Coronary artery (tissue), 2 donors: ENCODE data around the gene FXYD3.

Experiments
- DNase-seq: peaks from one replicate; pipeline ENCODE4 v3.0.0-alpha.2; 2017; ENCODE audit warnings: low spot score
- H3K27ac ChIP-seq, 2 donors: fragments of 200-600 bp; sonication (generic); one replicate each; pipeline ENCODE4 v1.5.1; 2016 to 2019
- H3K4me3 ChIP-seq: fragments of 200-600 bp; sonication (generic); 2 replicates; pipeline ENCODE4 v1.5.1; 2016; ENCODE audit warnings: mild to moderate bottlenecking, moderate library complexity
- CTCF ChIP-seq: fragments of 200-600 bp; sonication (generic); IDR thresholded peaks from one replicate; pipeline ENCODE4 v1.5.1; 2019; ENCODE audit warnings: antibody characterized with exemption

FXYD3 gene

GRCh38 chr19:35162471-35163326, 47.1 kb downstream of the FXYD3 start:
- no peak overlapping the region for H3K4me3 ChIP-seq
- no peak overlapping the region for H3K27ac ChIP-seq
- DNase-seq: no peak
- no peak for TF ChIP-seq CTCF

- no peak overlapping the region for H3K27ac ChIP-seq
- no peak for DNase-seq
- H3K4me3 ChIP-seq: no peak overlapping the region
- TF ChIP-seq CTCF: no peak
Observed at GRCh38 chr19:35164418-35164817, 48.8 kb downstream of the FXYD3 start.

- Histone ChIP-seq H3K4me3 (peak overlapping the region; percentile 34), H3K27ac (no peak overlapping the region)
- DNase-seq: no peak
- TF ChIP-seq CTCF: no peak
Observed at GRCh38 chr19:35165200-35166058, 49.8 kb downstream of the FXYD3 start.

- Histone ChIP-seq H3K27ac (no peak overlapping the region), H3K4me3 (peak overlapping the region; percentile 34)
- no peak for DNase-seq
- no peak for TF ChIP-seq CTCF
Observed at GRCh38 chr19:35166100-35167063, 50.8 kb downstream of the FXYD3 start.

- TF ChIP-seq CTCF: no peak
- H3K4me3 ChIP-seq: no peak overlapping the region
- no peak overlapping the region for H3K27ac ChIP-seq
- no peak for DNase-seq
Observed at GRCh38 chr19:35167251-35168119, 51.9 kb downstream of the FXYD3 start.

- H3K27ac ChIP-seq: no peak overlapping the region
- TF ChIP-seq CTCF: no peak
- no peak for DNase-seq
- no peak overlapping the region for H3K4me3 ChIP-seq
Observed at GRCh38 chr19:35168196-35168595, 52.6 kb downstream of the FXYD3 start.
